ENCODE measurements around the gene CACNA2D4. TPM values are rescaled to one million over a fixed set of nuclear protein-coding genes. Genes with fewer than 3 reads are reported as not detected.

Gene CACNA2D4
- total RNA-seq, 4 donors from 2014 or later: 1.5 to 2.6 (median 2.0) TPM

- Histone ChIP-seq H3K4me3 (replicated peaks in 1 of 3) (no peak overlapping the region), H3K27ac (no peak overlapping the region), H3K36me3 (no peaks in the 10 kb centered on the region), H3K9me3 (no peaks in the 10 kb centered on the region), H3K4me1 (no peaks in the 10 kb centered on the region), H3K27me3 (no peaks in the 10 kb centered on the region)
- intact Hi-C loops (cut with DNase I): no loop called here
- no peak for DNase-seq
- TF ChIP-seq POLR2A (IDR thresholded peaks at IDR 0.05): no peak
- TF ChIP-seq CTCF (IDR thresholded peaks at IDR 0.05): no peak
- WGBS, 2 donors: 80 to 82% methylated on average over 17 to 18 of the region's 18 CpGs
Measured at GRCh38 chr12:1842183-1842904, 76.1 kb downstream of the CACNA2D4 start.

GRCh38 chr12:1841586-1842182 lies 76.8 kb downstream of the CACNA2D4 start:
- H3K36me3 ChIP-seq: no peaks in the 10 kb centered on the region
- no peaks in the 10 kb centered on the region for H3K4me1 ChIP-seq
- no peaks in the 10 kb centered on the region for H3K27me3 ChIP-seq
- 87 to 93% methylated on average over 13 of the region's 13 CpGs for WGBS, 2 donors
- no peak overlapping the region for H3K27ac ChIP-seq
- no peak for TF ChIP-seq POLR2A (IDR thresholded peaks at IDR 0.05)
- TF ChIP-seq CTCF (IDR thresholded peaks at IDR 0.05): no peak
- no peak for DNase-seq
- no peaks in the 10 kb centered on the region for H3K9me3 ChIP-seq
- H3K4me3 ChIP-seq (replicated peaks in 1 of 3): no peak overlapping the region
- intact Hi-C loops (cut with DNase I): no loop called here

- WGBS, 2 donors: 88 to 92% methylated on average over 9 to 15 of the region's 16 CpGs
- Histone ChIP-seq H3K4me1 (no peaks in the 10 kb centered on the region), H3K27ac (no peak overlapping the region), H3K27me3 (no peaks in the 10 kb centered on the region), H3K4me3 (replicated peaks in 1 of 3) (no peak overlapping the region), H3K9me3 (no peaks in the 10 kb centered on the region), H3K36me3 (no peaks in the 10 kb centered on the region)
- no peak for DNase-seq
- intact Hi-C loops (cut with DNase I): no loop called here
- no peak for TF ChIP-seq CTCF (IDR thresholded peaks at IDR 0.05)
- no peak for TF ChIP-seq POLR2A (IDR thresholded peaks at IDR 0.05)
Measured at GRCh38 chr12:1840981-1841425, 77.4 kb downstream of the CACNA2D4 start.

GRCh38 chr12:1839956-1840951 lies 78.2 kb downstream of the CACNA2D4 start:
- 57 to 61% methylated on average over 24 of the region's 24 CpGs for WGBS, 2 donors
- Histone ChIP-seq H3K4me1 (no peaks in the 10 kb centered on the region), H3K9me3 (no peaks in the 10 kb centered on the region), H3K4me3 (replicated peaks in 1 of 3) (no peak overlapping the region), H3K27ac (no peak overlapping the region), H3K27me3 (no peaks in the 10 kb centered on the region), H3K36me3 (no peaks in the 10 kb centered on the region)
- intact Hi-C loops (cut with DNase I): no loop called here
- TF ChIP-seq POLR2A (IDR thresholded peaks at IDR 0.05): no peak
- no peak for TF ChIP-seq CTCF (IDR thresholded peaks at IDR 0.05)
- no peak for DNase-seq

Data from thyroid gland (tissue), 4 donors.